HG02759 (cell line): ENCODE results near the gene ZSCAN26.
"Not testable (repeated sequence)": the region's sequence is repeated elsewhere in the genome, so short reads cannot be mapped to it uniquely, and the experiment has no call there.

ENCODE experiments used
- ATAC-seq: cut with Tn5 transposase; IDR thresholded peaks from one replicate; pipeline ENCODE4 v1.9.1; 2021; ENCODE audit warnings: mild to moderate bottlenecking, moderate library complexity; ENCODE audit not compliant: unreplicated experiment

ZSCAN26 gene

GRCh38 chr6:28315628-28316027 is 48.7 kb downstream of the ZSCAN26 start:
- ATAC-seq, result no peak

- not testable (repeated sequence) for ATAC-seq
These were observed 50.9 kb downstream of the ZSCAN26 start for GRCh38 chr6:28317866-28318265.

- no peak for ATAC-seq
These were observed 55.7 kb downstream of the ZSCAN26 start for GRCh38 chr6:28322661-28323060.

GRCh38 chr6:28323813-28324424 is 57.0 kb downstream of the ZSCAN26 start:
- no peak for ATAC-seq

- ATAC-seq, result no peak
These were observed 59.5 kb downstream of the ZSCAN26 start for GRCh38 chr6:28326371-28326948.
